HepG2 (cell line): ENCODE data around the gene CTXN1. TPM values are rescaled to one million over a fixed set of nuclear protein-coding genes. Genes with fewer than 3 reads are reported as not detected.
A peak's percentile ranks its signal among the peaks of the same experiment; 100 is the strongest.

ENCODE experiments used
- ARNT2 ChIP-seq: sonication (generic); formaldehyde crosslinking; IDR thresholded peaks from 2 replicates; pipeline ENCODE4 v1.8.0; 2022; ENCODE audit warnings: mild to moderate bottlenecking, low read depth, missing genetic modification reagents, moderate library complexity
- BORCS8-MEF2B ChIP-seq: sonication (generic); formaldehyde crosslinking; IDR thresholded peaks from 2 replicates; pipeline ENCODE4 v1.8.0; 2022; ENCODE audit warnings: mild to moderate bottlenecking, missing genetic modification reagents
- HDAC1 ChIP-seq: sonication (generic); formaldehyde crosslinking; IDR thresholded peaks from 2 replicates; pipeline ENCODE4 v1.5.1; 2020; ENCODE audit warnings: mild to moderate bottlenecking, missing genetic modification reagents
- KDM4B ChIP-seq: sonication (generic); formaldehyde crosslinking; IDR thresholded peaks from 2 replicates; pipeline ENCODE4 v1.4.0; 2020; ENCODE audit warnings: missing genetic modification reagents
- REPIN1 ChIP-seq: sonication (generic); formaldehyde crosslinking; IDR thresholded peaks from 2 replicates; pipeline ENCODE4 v1.8.0; 2022; ENCODE audit warnings: missing genetic modification reagents, low read depth, mild to moderate bottlenecking, borderline replicate concordance
- SP1 ChIP-seq, 2 experiments: fragments of 450-650 bp in 1 of 2; sonication (generic) in 1 of 2; formaldehyde crosslinking in 1 of 2; IDR thresholded peaks; 2 replicates each; pipeline versions ENCODE4 v1.4.0 to v1.6.1; 2016 to 2020; ENCODE audit warnings: missing genetic modification reagents in 1 of 2
- SPEN ChIP-seq: sonication (generic); formaldehyde crosslinking; IDR thresholded peaks from 2 replicates; pipeline ENCODE4 v1.5.1; 2020; ENCODE audit warnings: low read depth, mild to moderate bottlenecking, missing genetic modification reagents
- ZNF329 ChIP-seq: sonication (generic); formaldehyde crosslinking; IDR thresholded peaks from 2 replicates; pipeline ENCODE4 v1.9.0; 2021; ENCODE audit warnings: low read depth, mild to moderate bottlenecking, missing genetic modification reagents
- ZNF550 ChIP-seq: sonication (generic); formaldehyde crosslinking; IDR thresholded peaks from 2 replicates; pipeline ENCODE4 v1.4.0; 2020; ENCODE audit warnings: mild to moderate bottlenecking, missing genetic modification reagents, borderline replicate concordance
- ZNF557 ChIP-seq: sonication (generic); formaldehyde crosslinking; IDR thresholded peaks from 2 replicates; pipeline ENCODE4 v1.4.0; 2020; ENCODE audit warnings: missing genetic modification reagents
- ZNF768 ChIP-seq: sonication (generic); formaldehyde crosslinking; IDR thresholded peaks from 2 replicates; pipeline ENCODE4 v1.4.0; 2020; ENCODE audit warnings: missing genetic modification reagents
- ZNF879 ChIP-seq: sonication (generic); formaldehyde crosslinking; IDR thresholded peaks from 2 replicates; pipeline ENCODE4 v1.8.1; 2023; ENCODE audit warnings: missing genetic modification reagents
- polyA plus RNA-seq, 8 experiments: library from polyadenylated mRNA; depleted of rRNA in 3 of 8; stranded (reverse) in 7 of 8; unstranded in 1 of 8; fragments of >200 nt; fragmentation: Illumina TruSeq in 4 of 8; extraction: Trizol in 4 of 8; gene quantifications; 2 replicates each; pipeline versions ENCODE4 v1.2.1 to v1.2.3, GENCODE V29; 2011 to 2016; ENCODE audit warnings: low read depth in 4 of 8, missing spikeins in 1 of 8, mixed read lengths in 1 of 8; ENCODE audit not compliant: insufficient read depth in 1 of 8
- total RNA-seq, 5 experiments: library from RNA; depleted of rRNA; stranded (reverse); fragments of >200 nt; fragmentation: Illumina TruSeq; extraction: Trizol; gene quantifications; 2 replicates each; pipeline ENCODE4 v1.2.3, GENCODE V29; 2016; ENCODE audit warnings: low read depth in 1 of 5
- TF ChIP-seq, protein P1 (sequence below): sonication (generic); formaldehyde crosslinking; IDR thresholded peaks from 2 replicates; pipeline ENCODE4 v1.9.0; 2021; ENCODE audit warnings: missing genetic modification reagents, mild to moderate bottlenecking, borderline replicate concordance
- TF ChIP-seq, protein P2 (sequence below): sonication (generic); formaldehyde crosslinking; IDR thresholded peaks from 2 replicates; pipeline ENCODE4 v1.4.0; 2020; ENCODE audit warnings: missing genetic modification reagents, mild to moderate bottlenecking, borderline replicate concordance
- TF ChIP-seq, protein P3 (sequence below): sonication (generic); formaldehyde crosslinking; IDR thresholded peaks from 2 replicates; pipeline ENCODE4 v1.5.0; 2020; ENCODE audit warnings: mild to moderate bottlenecking, missing genetic modification reagents, borderline replicate concordance

Gene CTXN1
- total and polyA plus RNA-seq, 2 of the 13 experiments (the other 11 are each of a cell fraction or from before 2014, with no cell fraction given) = 0.11 TPM; not detected in 1

DNA sequence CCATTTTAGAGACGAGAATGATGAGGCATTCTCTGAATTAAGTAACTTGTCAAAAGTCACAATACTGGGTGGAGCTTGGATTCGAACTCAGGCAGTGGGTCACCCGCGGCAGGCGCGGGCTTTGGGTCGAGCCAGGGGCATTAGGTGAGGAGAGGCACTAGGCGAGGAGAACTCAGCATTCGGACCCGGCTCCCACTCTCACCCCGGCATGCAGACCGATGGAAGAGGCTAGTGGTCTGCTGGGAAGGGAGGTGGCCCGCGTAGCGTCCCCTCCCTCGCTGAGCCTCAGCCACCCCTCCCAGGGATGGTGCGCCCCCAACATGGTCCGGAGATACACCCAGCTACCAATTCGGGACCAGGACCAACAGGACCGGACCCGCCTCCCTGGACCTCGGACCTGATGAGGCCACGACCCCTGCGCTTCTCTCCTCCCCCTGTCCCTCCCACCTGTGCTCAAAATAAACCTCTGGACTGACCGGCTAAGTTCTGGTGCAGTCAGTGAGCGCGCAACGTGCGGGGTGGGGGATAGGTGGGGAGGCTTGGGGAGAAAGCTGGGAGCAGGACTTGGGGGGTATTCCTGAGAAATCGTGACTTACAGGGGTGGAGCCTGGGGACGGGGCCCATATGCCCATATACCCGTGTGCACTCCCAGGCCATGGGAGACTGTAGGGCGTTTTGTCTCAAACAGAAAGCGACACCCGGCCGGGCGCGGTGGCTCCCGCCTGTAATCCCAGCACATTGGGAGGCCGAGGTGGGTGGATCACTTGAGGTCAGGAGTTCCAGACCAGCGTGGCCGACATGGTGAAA is 7.1 kb downstream of the CTXN1 start (continued):
- TF ChIP-seq, protein P1, sequence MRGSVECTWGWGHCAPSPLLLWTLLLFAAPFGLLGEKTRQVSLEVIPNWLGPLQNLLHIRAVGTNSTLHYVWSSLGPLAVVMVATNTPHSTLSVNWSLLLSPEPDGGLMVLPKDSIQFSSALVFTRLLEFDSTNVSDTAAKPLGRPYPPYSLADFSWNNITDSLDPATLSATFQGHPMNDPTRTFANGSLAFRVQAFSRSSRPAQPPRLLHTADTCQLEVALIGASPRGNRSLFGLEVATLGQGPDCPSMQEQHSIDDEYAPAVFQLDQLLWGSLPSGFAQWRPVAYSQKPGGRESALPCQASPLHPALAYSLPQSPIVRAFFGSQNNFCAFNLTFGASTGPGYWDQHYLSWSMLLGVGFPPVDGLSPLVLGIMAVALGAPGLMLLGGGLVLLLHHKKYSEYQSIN = no peak
- TF ChIP-seq, protein P2, sequence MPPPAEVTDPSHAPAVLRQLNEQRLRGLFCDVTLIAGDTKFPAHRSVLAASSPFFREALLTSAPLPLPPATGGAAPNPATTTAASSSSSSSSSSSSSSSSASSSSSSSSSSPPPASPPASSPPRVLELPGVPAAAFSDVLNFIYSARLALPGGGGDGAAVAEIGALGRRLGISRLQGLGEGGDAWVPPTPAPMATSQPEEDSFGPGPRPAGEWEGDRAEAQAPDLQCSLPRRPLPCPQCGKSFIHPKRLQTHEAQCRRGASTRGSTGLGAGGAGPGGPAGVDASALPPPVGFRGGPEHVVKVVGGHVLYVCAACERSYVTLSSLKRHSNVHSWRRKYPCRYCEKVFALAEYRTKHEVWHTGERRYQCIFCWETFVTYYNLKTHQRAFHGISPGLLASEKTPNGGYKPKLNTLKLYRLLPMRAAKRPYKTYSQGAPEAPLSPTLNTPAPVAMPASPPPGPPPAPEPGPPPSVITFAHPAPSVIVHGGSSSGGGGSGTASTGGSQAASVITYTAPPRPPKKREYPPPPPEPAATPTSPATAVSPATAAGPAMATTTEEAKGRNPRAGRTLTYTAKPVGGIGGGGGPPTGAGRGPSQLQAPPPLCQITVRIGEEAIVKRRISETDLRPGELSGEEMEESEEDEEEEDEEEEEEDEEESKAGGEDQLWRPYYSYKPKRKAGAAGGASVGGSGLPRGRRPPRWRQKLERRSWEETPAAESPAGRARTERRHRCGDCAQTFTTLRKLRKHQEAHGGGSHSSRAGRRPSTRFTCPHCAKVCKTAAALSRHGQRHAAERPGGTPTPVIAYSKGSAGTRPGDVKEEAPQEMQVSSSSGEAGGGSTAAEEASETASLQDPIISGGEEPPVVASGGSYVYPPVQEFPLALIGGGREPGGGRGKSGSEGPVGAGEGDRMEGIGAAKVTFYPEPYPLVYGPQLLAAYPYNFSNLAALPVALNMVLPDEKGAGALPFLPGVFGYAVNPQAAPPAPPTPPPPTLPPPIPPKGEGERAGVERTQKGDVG = 0 out of 2 replicates have a peak, but pooled peaks have one; percentile 81
- TF ChIP-seq SPEN (CRISPR knock-in tag) = peak; percentile 36; the same call in 1 of the 2 replicates
- no peak for TF ChIP-seq KDM4B (CRISPR knock-in tag)
- TF ChIP-seq REPIN1 = no peak
- TF ChIP-seq ZNF329 (CRISPR knock-in tag) = no peak
- no peak for TF ChIP-seq ZNF768
- TF ChIP-seq SP1 (IDR thresholded peaks at IDR 0.05) = no peak
- peak; percentile 64 for TF ChIP-seq SP1 (CRISPR knock-in tag; IDR thresholded peaks at IDR 0.05)
- TF ChIP-seq ZNF550 (CRISPR knock-in tag) = no peak
- TF ChIP-seq ZNF879 = no peak; the same call in 1 of the 2 replicates
- TF ChIP-seq, protein P3, sequence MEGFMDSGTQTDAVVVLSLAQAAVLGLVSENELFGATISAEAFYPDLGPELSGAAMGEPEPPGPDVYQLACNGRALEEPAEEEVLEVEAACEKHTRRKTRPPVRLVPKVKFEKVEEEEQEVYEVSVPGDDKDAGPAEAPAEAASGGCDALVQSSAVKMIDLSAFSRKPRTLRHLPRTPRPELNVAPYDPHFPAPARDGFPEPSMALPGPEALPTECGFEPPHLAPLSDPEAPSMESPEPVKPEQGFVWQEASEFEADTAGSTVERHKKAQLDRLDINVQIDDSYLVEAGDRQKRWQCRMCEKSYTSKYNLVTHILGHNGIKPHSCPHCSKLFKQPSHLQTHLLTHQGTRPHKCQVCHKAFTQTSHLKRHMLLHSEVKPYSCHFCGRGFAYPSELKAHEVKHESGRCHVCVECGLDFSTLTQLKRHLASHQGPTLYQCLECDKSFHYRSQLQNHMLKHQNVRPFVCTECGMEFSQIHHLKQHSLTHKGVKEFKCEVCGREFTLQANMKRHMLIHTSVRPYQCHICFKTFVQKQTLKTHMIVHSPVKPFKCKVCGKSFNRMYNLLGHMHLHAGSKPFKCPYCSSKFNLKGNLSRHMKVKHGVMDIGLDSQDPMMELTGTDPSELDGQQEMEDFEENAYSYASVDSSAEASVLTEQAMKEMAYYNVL = no peak
- TF ChIP-seq BORCS8-MEF2B (CRISPR knock-in tag) = peak; percentile 66; the same call in 1 of the 2 replicates
- no peak for TF ChIP-seq ZNF557 (CRISPR knock-in tag)
- TF ChIP-seq ARNT2 (CRISPR knock-in tag) = no peak
- 0 out of 2 replicates have a peak, but pooled peaks have one; percentile 57 for TF ChIP-seq HDAC1
